Measurements from ENCODE around the gene CXorf65. TPM values are rescaled to one million over a fixed set of nuclear protein-coding genes. Genes with fewer than 3 reads are reported as not detected.

The CXorf65 gene
- total RNA-seq, 1 donor from 2014 or later, result 14.5 TPM

GRCh38 chrX:71098302-71098701, 8.2 kb downstream of the CXorf65 start:
- H3K27ac Mint-ChIP-seq, result no peak overlapping the region
- intact Hi-C loops (cut with micrococcal nuclease), result loop anchor here (1.0 to 10.0 kb wide), 4 partner anchors 13 to 964 kb away; partner anchors contain the start of genes IGBP1 and IL2RG
- POLR2A ChIA-PET, result interaction anchor here (1.1 to 4.0 kb wide), 4 partner anchors 10 to 31 kb away, joined by 3 to 36 read pairs (median 7); partner anchors contain the start of genes IL2RG and MED12
- DNase-seq (peak; percentile 53), ATAC-seq (ENCODE audit: low read depth) (peak; percentile 51)
- CTCF ChIA-PET, result interaction anchor here (1.0 kb wide), 1 partner anchor 31 kb away, joined by 3 read pairs; no protein-coding TSS in a partner anchor
- TF ChIP-seq CTCF (IDR thresholded peaks at IDR 0.05), result no peak
- no peaks in the 10 kb centered on the region for H3K27me3 Mint-ChIP-seq
- H3K4me1 Mint-ChIP-seq, result peaks cover 34% of the 10 kb centered on the region
- H3K36me3 Mint-ChIP-seq (ENCODE audit: low read depth), result peaks cover 5% of the 10 kb centered on the region
- H3K9me3 Mint-ChIP-seq, result no peaks in the 10 kb centered on the region
- H3K4me3 Mint-ChIP-seq, result peak overlapping the region; percentile 46

GRCh38 chrX:71096760-71097032, 9.8 kb downstream of the CXorf65 start:
- intact Hi-C loops (cut with micrococcal nuclease), result loop anchor here (2.0 to 10.0 kb wide), 2 partner anchors 188 to 962 kb away; partner anchors contain the start of gene IGBP1
- Mint-ChIP-seq H3K9me3 (no peaks in the 10 kb centered on the region), H3K27me3 (no peaks in the 10 kb centered on the region), H3K4me3 (peak overlapping the region; percentile 95), H3K4me1 (peaks cover 26% of the 10 kb centered on the region), H3K36me3 (ENCODE audit: low read depth) (peaks cover 5% of the 10 kb centered on the region), H3K27ac (no peak overlapping the region)
- TF ChIP-seq CTCF (IDR thresholded peaks at IDR 0.05), result no peak
- DNase-seq (no peak), ATAC-seq (ENCODE audit: low read depth) (no peak)
- ChIA-PET CTCF (no interaction called here), POLR2A (interaction anchor here (0.7 to 4.0 kb wide), 3 partner anchors 15 to 187 kb away, joined by 3 to 36 read pairs (median 13); partner anchors contain the start of genes IL2RG, MED12 and NONO)

- H3K9me3 Mint-ChIP-seq, result no peaks in the 10 kb centered on the region
- POLR2A ChIA-PET, result interaction anchor here (0.7 to 4.0 kb wide), 4 partner anchors 15 to 270 kb away, joined by 3 to 36 read pairs (median 8); partner anchors contain the start of genes IL2RG, MED12, NONO and TAF1
Measured at GRCh38 chrX:71095981-71096759, 10.4 kb downstream of the CXorf65 start.

GRCh38 chrX:71095555-71095980, 11.0 kb downstream of the CXorf65 start, which contains the start of gene FOXO4:
FOXO4 (plus strand) TSS chrX:71095851; CDS start chrX:71096529, 678 bp downstream.
- intact Hi-C loops (cut with micrococcal nuclease), result loop anchor here (1.0 to 10.0 kb wide), 5 partner anchors 23 to 961 kb away; partner anchors contain the start of genes IGBP1, MED12, SNX12 and TAF1

More at GRCh38 chrX:71095981-71096759, 10.4 kb downstream of the CXorf65 start:
- H3K4me1 Mint-ChIP-seq, result peaks cover 26% of the 10 kb centered on the region
- peaks cover 2% of the 10 kb centered on the region for H3K36me3 Mint-ChIP-seq (ENCODE audit: low read depth)
- H3K4me3 Mint-ChIP-seq, result peak overlapping the region; percentile 95
- TF ChIP-seq CTCF (IDR thresholded peaks at IDR 0.05), result no peak
- H3K27me3 Mint-ChIP-seq, result no peaks in the 10 kb centered on the region
- H3K27ac Mint-ChIP-seq, result peak overlapping the region; percentile 93
- DNase-seq (peak; percentile 20), ATAC-seq (ENCODE audit: low read depth) (peak; percentile 55)
- CTCF ChIA-PET, result no interaction called here
- intact Hi-C loops (cut with micrococcal nuclease), result loop anchor here (1.0 to 10.0 kb wide), 6 partner anchors 22 to 961 kb away; partner anchors contain the start of genes IGBP1, MED12, SNX12 and TAF1

More at GRCh38 chrX:71095555-71095980, 11.0 kb downstream of the CXorf65 start, which contains the start of gene FOXO4:
- peaks cover 2% of the 10 kb centered on the region for H3K36me3 Mint-ChIP-seq (ENCODE audit: low read depth)
- H3K4me1 Mint-ChIP-seq, result peaks cover 26% of the 10 kb centered on the region
- peak; percentile 90 for ATAC-seq (ENCODE audit: low read depth)
- no peaks in the 10 kb centered on the region for H3K9me3 Mint-ChIP-seq
- peak within 1 kb of the TSS; percentile 93 for H3K27ac Mint-ChIP-seq
- CTCF ChIA-PET, result no interaction called here
- peak within 1 kb of the TSS; percentile 95 for H3K4me3 Mint-ChIP-seq
- POLR2A ChIA-PET, result interaction anchor here (0.9 to 4.0 kb wide), 3 partner anchors 16 to 270 kb away, joined by 3 to 36 read pairs (median 13); partner anchors contain the start of genes IL2RG, MED12 and TAF1
- DNase-seq, result peak; percentile 72
- no peaks in the 10 kb centered on the region for H3K27me3 Mint-ChIP-seq
- TF ChIP-seq CTCF (IDR thresholded peaks at IDR 0.05), result no peak

All from activated B cell treated with CpG ODN at 0.5 μM for 24 hours (primary cell).